GM12891 (cell line): ENCODE data around the gene MOV10L1.

Source experiments
- PAX5 ChIP-seq: IDR thresholded peaks from 2 replicates; pipeline ENCODE4 v1.6.1; 2011; ENCODE audit warnings: low read length, moderate library complexity, mild to moderate bottlenecking; ENCODE audit not compliant: insufficient read depth, severe bottlenecking
- POLR2A ChIP-seq: IDR thresholded peaks from 2 replicates; pipeline ENCODE4 v1.6.1; 2011; ENCODE audit warnings: low read depth, low read length, control low read depth
- POLR2AphosphoS5 ChIP-seq: IDR thresholded peaks from 2 replicates; pipeline ENCODE4 v1.6.1; 2011; ENCODE audit warnings: low read depth, low read length, control low read depth
- POU2F2 ChIP-seq: IDR thresholded peaks from 2 replicates; pipeline ENCODE4 v1.6.1; 2011; ENCODE audit warnings: low read depth, mild to moderate bottlenecking, control low read depth, low read length, moderate library complexity
- SPI1 ChIP-seq: IDR thresholded peaks from 2 replicates; pipeline ENCODE4 v1.6.1; 2011; ENCODE audit warnings: low read depth, low read length, control low read depth
- TAF1 ChIP-seq: IDR thresholded peaks from 2 replicates; pipeline ENCODE4 v1.6.1; 2011; ENCODE audit warnings: low read depth, low read length, control low read depth

GRCh38 chr22:50064453-50064852 lies 25.4 kb upstream of the MOV10L1 start:
- no peak for TF ChIP-seq POLR2A
- TF ChIP-seq POLR2AphosphoS5 = no peak
- no peak for TF ChIP-seq TAF1
- TF ChIP-seq SPI1 = no peak
- no peak for TF ChIP-seq POU2F2
- no peak for TF ChIP-seq PAX5
